Dendritic cell treated with granulocyte-macrophage colony-stimulating factor and Interleukin-4, amounts not matched to agents 40 ng/mL and 50 ng/mL, for 4 days (primary cell): Measurements from ENCODE around the gene ATP1A1.

Experiments used
- H3K27ac Mint-ChIP-seq: one replicate; pipeline ENCODE4 v1.8.0; 2022; ENCODE audit warnings: mild to moderate bottlenecking, mixed read lengths
- H3K27me3 Mint-ChIP-seq: one replicate; pipeline ENCODE4 v1.8.0; 2022; ENCODE audit warnings: mild to moderate bottlenecking, mixed read lengths
- H3K36me3 Mint-ChIP-seq: one replicate; pipeline ENCODE4 v1.8.0; 2022; ENCODE audit warnings: low read depth, mixed read lengths
- H3K4me1 Mint-ChIP-seq: one replicate; pipeline ENCODE4 v1.8.0; 2022; ENCODE audit warnings: low read depth, mixed read lengths
- H3K4me3 Mint-ChIP-seq: one replicate; pipeline ENCODE4 v1.8.0; 2022; ENCODE audit warnings: mild to moderate bottlenecking, moderate library complexity, mixed read lengths
- H3K9me3 Mint-ChIP-seq: one replicate; pipeline ENCODE4 v1.8.0; 2022; ENCODE audit warnings: mixed read lengths
- intact Hi-C: fragments of 100-400 bp; cut with micrococcal nuclease; formaldehyde crosslinking; loops from one replicate; pipeline ENCODE4 v1.15.0; 2022

The ATP1A1 gene

DNA sequence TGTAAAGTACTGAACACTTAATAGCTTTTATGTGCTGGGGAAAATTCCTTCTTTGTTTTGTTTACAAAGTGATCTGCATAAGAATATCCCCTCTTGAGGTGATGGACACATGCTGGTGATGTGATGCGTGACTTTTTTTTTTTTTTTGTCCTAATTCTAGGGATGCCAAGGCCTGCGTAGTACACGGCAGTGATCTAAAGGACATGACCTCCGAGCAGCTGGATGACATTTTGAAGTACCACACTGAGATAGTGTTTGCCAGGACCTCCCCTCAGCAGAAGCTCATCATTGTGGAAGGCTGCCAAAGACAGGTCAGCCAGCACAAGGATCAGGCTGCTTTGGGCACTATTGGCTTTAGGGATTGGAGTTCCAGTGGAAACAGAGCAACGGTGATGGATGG is 24.7 kb downstream of the ATP1A1 start:
- Mint-ChIP-seq H3K27me3 (no peaks in the 10 kb centered on the region), H3K9me3 (no peaks in the 10 kb centered on the region), H3K4me3 (no peak overlapping the region), H3K27ac (no peak overlapping the region), H3K36me3 (peaks cover 100% of the 10 kb centered on the region), H3K4me1 (no peaks in the 10 kb centered on the region)
- intact Hi-C loops: no loop called here

- intact Hi-C loops: no loop called here
- Mint-ChIP-seq H3K27ac (no peak overlapping the region), H3K4me3 (no peak overlapping the region), H3K36me3 (peaks cover 100% of the 10 kb centered on the region), H3K4me1 (no peaks in the 10 kb centered on the region), H3K9me3 (no peaks in the 10 kb centered on the region), H3K27me3 (no peaks in the 10 kb centered on the region)
These were observed 27.7 kb downstream of the ATP1A1 start for GRCh38 chr1:116400780-116401179.

DNA sequence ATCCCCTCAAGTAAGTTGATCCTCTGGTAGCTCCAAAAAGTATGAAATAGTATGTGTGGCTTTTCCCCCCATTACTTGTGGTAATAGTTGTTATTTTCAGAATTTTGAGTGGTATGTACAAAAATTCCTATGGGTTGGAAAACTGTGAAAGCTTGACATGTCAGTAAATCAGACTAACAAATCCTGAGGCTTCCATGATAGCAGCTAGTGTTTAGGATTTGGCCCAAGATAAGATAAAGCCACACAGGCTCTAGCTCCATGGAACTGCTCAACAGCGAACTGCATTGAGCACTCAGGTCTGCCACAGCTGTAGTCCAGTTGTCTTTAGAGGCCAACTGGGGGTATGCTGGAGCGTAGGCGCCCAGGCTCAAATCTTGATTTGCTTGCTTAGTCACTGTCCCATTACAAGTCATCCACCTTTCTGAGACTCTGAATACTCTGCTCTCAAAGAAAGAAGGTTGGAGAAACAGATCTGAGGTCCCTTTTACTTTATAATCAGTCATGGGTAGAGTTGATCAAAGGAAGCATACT is 28.7 kb downstream of the ATP1A1 start:
- intact Hi-C loops: no loop called here
- Mint-ChIP-seq H3K36me3 (peaks cover 100% of the 10 kb centered on the region), H3K27ac (no peak overlapping the region), H3K4me3 (no peak overlapping the region), H3K4me1 (no peaks in the 10 kb centered on the region), H3K27me3 (no peaks in the 10 kb centered on the region), H3K9me3 (no peaks in the 10 kb centered on the region)

DNA sequence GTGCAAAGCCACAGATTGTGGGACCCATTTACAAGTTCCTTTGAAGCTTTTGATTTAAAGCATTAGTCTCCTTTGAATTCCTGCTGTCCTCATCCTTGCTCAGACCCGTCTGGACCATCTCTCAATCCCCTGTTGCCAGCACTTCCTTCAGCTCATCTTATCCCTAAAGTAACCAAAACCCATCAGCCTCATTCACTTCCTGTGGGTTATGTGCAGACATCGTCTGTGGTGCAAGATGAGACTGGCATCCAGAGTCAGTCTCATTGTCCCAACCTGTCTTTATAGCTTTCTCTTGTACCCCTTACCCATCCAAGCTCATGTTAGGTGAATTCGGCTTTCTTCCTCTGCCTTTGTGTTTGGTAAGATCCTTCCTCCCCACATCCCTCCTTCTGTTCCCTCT is 29.3 kb downstream of the ATP1A1 start:
- Mint-ChIP-seq H3K4me3 (no peak overlapping the region), H3K4me1 (no peaks in the 10 kb centered on the region), H3K27ac (no peak overlapping the region), H3K27me3 (no peaks in the 10 kb centered on the region), H3K36me3 (peaks cover 100% of the 10 kb centered on the region), H3K9me3 (no peaks in the 10 kb centered on the region)
- intact Hi-C loops: no loop called here

- H3K9me3 Mint-ChIP-seq: no peaks in the 10 kb centered on the region
- intact Hi-C loops: no loop called here
- H3K27me3 Mint-ChIP-seq: no peaks in the 10 kb centered on the region
- no peak overlapping the region for H3K27ac Mint-ChIP-seq
- H3K36me3 Mint-ChIP-seq: peaks cover 97% of the 10 kb centered on the region
- H3K4me3 Mint-ChIP-seq: no peak overlapping the region
- H3K4me1 Mint-ChIP-seq: no peaks in the 10 kb centered on the region
These were observed 30.6 kb downstream of the ATP1A1 start for GRCh38 chr1:116403496-116404136.

- Mint-ChIP-seq H3K9me3 (no peaks in the 10 kb centered on the region), H3K27ac (no peak overlapping the region)
These were observed 31.7 kb downstream of the ATP1A1 start for GRCh38 chr1:116404699-116405098.

DNA sequence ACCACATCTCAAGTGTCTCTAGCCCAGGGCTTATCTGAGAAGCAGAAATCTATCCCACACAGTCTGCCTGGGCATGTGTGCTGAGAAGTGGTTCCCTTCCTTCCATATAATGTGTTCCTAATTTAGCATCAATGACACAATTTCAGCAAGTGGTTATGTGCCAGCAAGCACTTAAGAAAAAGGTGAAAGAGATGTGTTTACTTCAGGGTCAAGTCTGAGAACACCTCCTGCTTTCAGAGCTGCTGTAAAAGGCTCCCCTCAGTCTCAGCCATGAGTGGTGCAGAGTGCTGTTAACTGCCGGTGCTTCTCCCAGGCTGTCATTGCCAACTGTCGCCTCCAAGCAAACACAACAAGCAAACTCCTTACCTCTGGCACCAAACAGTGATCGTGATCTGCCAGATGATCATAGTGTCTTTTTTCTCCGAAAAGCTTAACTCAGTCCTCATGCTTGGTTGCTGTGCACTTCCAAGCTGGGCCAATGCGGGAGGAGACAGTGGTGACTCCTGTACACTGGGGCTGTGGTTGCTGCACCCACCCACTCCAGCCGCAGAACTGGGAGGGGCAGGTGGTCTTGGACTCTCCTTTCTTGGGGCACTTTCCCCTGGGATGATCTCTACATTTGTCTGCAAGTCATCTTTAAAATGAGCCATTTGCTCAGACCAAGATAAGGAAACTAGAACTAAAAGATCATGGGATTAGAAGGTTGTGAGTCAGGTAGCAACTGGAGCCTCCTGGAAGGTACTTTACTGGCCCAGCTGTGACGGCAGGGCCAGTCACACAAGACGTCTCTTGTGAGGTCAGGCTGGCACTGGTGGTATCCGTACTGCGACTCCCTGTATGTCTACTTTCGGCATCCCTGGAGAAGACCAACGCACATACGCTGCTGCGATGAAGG is 32.4 kb downstream of the ATP1A1 start:
- Mint-ChIP-seq H3K4me1 (no peaks in the 10 kb centered on the region), H3K27ac (no peak overlapping the region), H3K9me3 (no peaks in the 10 kb centered on the region), H3K4me3 (no peak overlapping the region), H3K27me3 (no peaks in the 10 kb centered on the region), H3K36me3 (peaks cover 78% of the 10 kb centered on the region)
- intact Hi-C loops: no loop called here

More at GRCh38 chr1:116404699-116405098, 31.7 kb downstream of the ATP1A1 start:
- Mint-ChIP-seq H3K36me3 (peaks cover 86% of the 10 kb centered on the region), H3K4me1 (no peaks in the 10 kb centered on the region), H3K4me3 (no peak overlapping the region), H3K27me3 (no peaks in the 10 kb centered on the region)
- intact Hi-C loops: no loop called here

- no peaks in the 10 kb centered on the region for H3K9me3 Mint-ChIP-seq
- H3K27ac Mint-ChIP-seq: no peak overlapping the region
- no peak overlapping the region for H3K4me3 Mint-ChIP-seq
- no peaks in the 10 kb centered on the region for H3K4me1 Mint-ChIP-seq
- peaks cover 63% of the 10 kb centered on the region for H3K36me3 Mint-ChIP-seq
- intact Hi-C loops: no loop called here
- H3K27me3 Mint-ChIP-seq: no peaks in the 10 kb centered on the region
These were observed 34.0 kb downstream of the ATP1A1 start for GRCh38 chr1:116407033-116407432.

GRCh38 chr1:116408193-116408592 is 35.1 kb downstream of the ATP1A1 start:
- Mint-ChIP-seq H3K4me3 (no peak overlapping the region), H3K4me1 (no peaks in the 10 kb centered on the region), H3K9me3 (no peaks in the 10 kb centered on the region), H3K27me3 (no peaks in the 10 kb centered on the region), H3K27ac (no peak overlapping the region), H3K36me3 (peaks cover 51% of the 10 kb centered on the region)
- intact Hi-C loops: no loop called here

GRCh38 chr1:116408803-116409720 is 36.0 kb downstream of the ATP1A1 start:
- H3K4me1 Mint-ChIP-seq: no peaks in the 10 kb centered on the region
- no peak overlapping the region for H3K27ac Mint-ChIP-seq
- peaks cover 42% of the 10 kb centered on the region for H3K36me3 Mint-ChIP-seq
- H3K9me3 Mint-ChIP-seq: no peaks in the 10 kb centered on the region
- intact Hi-C loops: no loop called here
- no peak overlapping the region for H3K4me3 Mint-ChIP-seq
- no peaks in the 10 kb centered on the region for H3K27me3 Mint-ChIP-seq

- H3K4me1 Mint-ChIP-seq: no peaks in the 10 kb centered on the region
- no peaks in the 10 kb centered on the region for H3K27me3 Mint-ChIP-seq
- peaks cover 35% of the 10 kb centered on the region for H3K36me3 Mint-ChIP-seq
- intact Hi-C loops: no loop called here
- H3K27ac Mint-ChIP-seq: no peak overlapping the region
- no peaks in the 10 kb centered on the region for H3K9me3 Mint-ChIP-seq
- H3K4me3 Mint-ChIP-seq: no peak overlapping the region
These were observed 36.7 kb downstream of the ATP1A1 start for GRCh38 chr1:116409751-116410191.

DNA sequence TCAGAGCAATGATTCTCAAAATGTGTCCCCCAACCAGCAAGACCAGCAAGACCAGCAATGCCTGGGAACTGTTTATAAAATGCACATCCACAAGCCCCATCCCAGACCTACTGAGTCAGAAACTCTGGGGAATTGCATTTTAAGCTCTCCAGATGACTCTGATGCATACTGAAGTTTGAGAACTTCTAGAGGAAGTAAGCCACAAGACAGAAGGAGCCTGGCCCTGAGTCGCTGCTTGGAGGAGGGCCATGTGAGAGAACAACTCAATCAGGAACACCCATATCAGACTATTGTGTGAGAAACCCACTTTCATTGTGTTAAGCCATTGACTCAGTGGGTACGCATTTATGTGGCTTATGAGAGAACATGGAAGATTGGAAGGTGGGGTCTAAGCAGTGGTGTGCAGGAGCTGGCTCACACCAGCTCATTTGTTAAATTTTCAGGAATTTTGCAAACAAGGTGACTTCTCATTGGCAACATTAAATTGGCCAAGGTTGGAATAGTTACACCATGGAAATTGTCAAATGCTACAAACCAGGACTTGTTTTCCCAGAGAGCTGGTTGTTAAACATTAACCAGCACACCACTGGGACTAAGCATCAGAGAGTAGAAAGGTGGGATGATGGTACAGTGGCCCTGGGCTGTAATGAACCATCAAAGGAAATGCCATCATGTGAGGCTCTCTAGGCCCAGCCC is 38.9 kb downstream of the ATP1A1 start:
- Mint-ChIP-seq H3K27ac (no peak overlapping the region), H3K27me3 (no peaks in the 10 kb centered on the region), H3K4me1 (no peaks in the 10 kb centered on the region), H3K4me3 (no peak overlapping the region), H3K36me3 (peaks cover 14% of the 10 kb centered on the region), H3K9me3 (no peaks in the 10 kb centered on the region)
- intact Hi-C loops: no loop called here

DNA sequence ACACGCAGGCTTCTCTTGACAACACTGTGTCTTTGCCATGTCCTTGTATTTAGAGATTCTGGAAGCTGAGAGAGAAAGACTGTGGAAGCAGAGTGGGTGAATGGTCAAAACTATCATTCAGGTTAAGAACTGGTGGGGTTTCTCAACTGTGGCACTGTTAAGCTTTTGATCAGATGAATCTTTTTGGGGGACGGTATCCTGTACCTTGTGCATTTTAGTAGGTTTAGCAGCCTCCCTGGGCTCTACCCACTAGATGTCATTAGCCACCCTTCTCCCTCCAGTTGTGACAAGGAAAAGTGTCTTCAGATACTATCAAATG is 39.4 kb downstream of the ATP1A1 start:
- H3K27me3 Mint-ChIP-seq: no peaks in the 10 kb centered on the region
- H3K4me3 Mint-ChIP-seq: no peak overlapping the region
- intact Hi-C loops: no loop called here
- peaks cover 2% of the 10 kb centered on the region for H3K4me1 Mint-ChIP-seq
- H3K27ac Mint-ChIP-seq: no peak overlapping the region
- peaks cover 8% of the 10 kb centered on the region for H3K36me3 Mint-ChIP-seq
- no peaks in the 10 kb centered on the region for H3K9me3 Mint-ChIP-seq
